ENCODE measurements around the gene FBXO38. TPM values are rescaled to one million over a fixed set of nuclear protein-coding genes. Genes with fewer than 3 reads are reported as not detected.

The FBXO38 gene
- total RNA-seq, 1 donor from 2014 or later: 65.0 TPM

- no peaks in the 10 kb centered on the region for H3K9me3 Mint-ChIP-seq (ENCODE audit: low read depth)
Observed at GRCh38 chr5:148443998-148444397, 60.2 kb downstream of the FBXO38 start.

GRCh38 chr5:148445578-148445977, 61.8 kb downstream of the FBXO38 start:
- TF ChIP-seq CTCF (IDR thresholded peaks at IDR 0.05; ENCODE audit: unreplicated experiment): no peak
- Mint-ChIP-seq H3K4me1 (ENCODE audit: low read depth) (peaks cover 8% of the 10 kb centered on the region), H3K36me3 (ENCODE audit: insufficient read depth) (peaks cover 3% of the 10 kb centered on the region), H3K27ac (no peak overlapping the region), H3K27me3 (peaks cover 12% of the 10 kb centered on the region), H3K4me3 (ENCODE audit: low read depth) (no peak overlapping the region), H3K9me3 (ENCODE audit: low read depth) (no peaks in the 10 kb centered on the region)
- no peak for DNase-seq (ENCODE audit: low spot score, unreplicated experiment)

More at GRCh38 chr5:148443998-148444397, 60.2 kb downstream of the FBXO38 start:
- Mint-ChIP-seq H3K4me3 (ENCODE audit: low read depth) (no peak overlapping the region), H3K27me3 (peaks cover 4% of the 10 kb centered on the region), H3K4me1 (ENCODE audit: low read depth) (peaks cover 8% of the 10 kb centered on the region), H3K36me3 (ENCODE audit: insufficient read depth) (peaks cover 10% of the 10 kb centered on the region), H3K27ac (peak overlapping the region; percentile 66)
- peak; percentile 73 for TF ChIP-seq CTCF (IDR thresholded peaks at IDR 0.05; ENCODE audit: unreplicated experiment)
- peak; percentile 40 for DNase-seq (ENCODE audit: low spot score, unreplicated experiment)

- no peaks in the 10 kb centered on the region for H3K9me3 Mint-ChIP-seq (ENCODE audit: low read depth)
- no peak for DNase-seq (ENCODE audit: low spot score, unreplicated experiment)
- peaks cover 8% of the 10 kb centered on the region for H3K4me1 Mint-ChIP-seq (ENCODE audit: low read depth)
- TF ChIP-seq CTCF (IDR thresholded peaks at IDR 0.05; ENCODE audit: unreplicated experiment): no peak
- no peak overlapping the region for H3K27ac Mint-ChIP-seq
- peaks cover 3% of the 10 kb centered on the region for H3K36me3 Mint-ChIP-seq (ENCODE audit: insufficient read depth)
- H3K27me3 Mint-ChIP-seq: peaks cover 14% of the 10 kb centered on the region
- no peak overlapping the region for H3K4me3 Mint-ChIP-seq (ENCODE audit: low read depth)
Observed at GRCh38 chr5:148446611-148447010, 62.9 kb downstream of the FBXO38 start.

- TF ChIP-seq CTCF (IDR thresholded peaks at IDR 0.05; ENCODE audit: unreplicated experiment): no peak
- Mint-ChIP-seq H3K36me3 (ENCODE audit: insufficient read depth) (no peaks in the 10 kb centered on the region), H3K4me3 (ENCODE audit: low read depth) (no peak overlapping the region), H3K4me1 (ENCODE audit: low read depth) (peaks cover 17% of the 10 kb centered on the region), H3K27ac (no peak overlapping the region), H3K9me3 (ENCODE audit: low read depth) (no peaks in the 10 kb centered on the region), H3K27me3 (peaks cover 20% of the 10 kb centered on the region)
- no peak for DNase-seq (ENCODE audit: low spot score, unreplicated experiment)
Observed at GRCh38 chr5:148452499-148453193, 68.9 kb downstream of the FBXO38 start.

GRCh38 chr5:148454576-148454975, 70.8 kb downstream of the FBXO38 start:
- Mint-ChIP-seq H3K36me3 (ENCODE audit: insufficient read depth) (no peaks in the 10 kb centered on the region), H3K27me3 (peaks cover 16% of the 10 kb centered on the region), H3K27ac (no peak overlapping the region), H3K9me3 (ENCODE audit: low read depth) (no peaks in the 10 kb centered on the region), H3K4me3 (ENCODE audit: low read depth) (no peak overlapping the region), H3K4me1 (ENCODE audit: low read depth) (peaks cover 19% of the 10 kb centered on the region)
- DNase-seq (ENCODE audit: low spot score, unreplicated experiment): no peak
- no peak for TF ChIP-seq CTCF (IDR thresholded peaks at IDR 0.05; ENCODE audit: unreplicated experiment)
